Measurements from ENCODE around the gene SETD4. TPM values are rescaled to one million over a fixed set of nuclear protein-coding genes. Genes with fewer than 3 reads are reported as not detected.

Gene SETD4
- total and polyA plus RNA-seq, 4 experiments from 2014 or later = 7.1 to 31.0 (median 20.3) TPM

GRCh38 chr21:35988416-35989137 lies 71.7 kb downstream of the SETD4 start:
- no peaks in the 10 kb centered on the region for H3K36me3 ChIP-seq (ENCODE audit: insufficient read depth, low read length)
- no peaks in the 10 kb centered on the region for H3K4me1 ChIP-seq (ENCODE audit: insufficient read depth, low read length)
- ChIA-PET CTCF (ENCODE audit: partially characterized antibody) (no interaction called here), POLR2A (ENCODE audit: partially characterized antibody) (no interaction called here)
- DNase-seq = no peak
- H3K9me3 ChIP-seq (ENCODE audit: control insufficient read depth in 1 of 2, low read length in 2 of 2) = no peaks in the 10 kb centered on the region
- H3K27ac ChIP-seq (ENCODE audit: low read depth, low read length) = no peak overlapping the region
- peaks cover 0 to 2% (median 0%) of the 10 kb centered on the region in 8 donors for H3K9me3 Mint-ChIP-seq
- no peaks in the 10 kb centered on the region for H3K4me1 Mint-ChIP-seq
- peaks cover 14 to 18% of the 10 kb centered on the region in 2 donors for H3K27me3 Mint-ChIP-seq
- H3K27me3 ChIP-seq (ENCODE audit: insufficient read depth, low read length) = no peaks in the 10 kb centered on the region
- no peak overlapping the region for H3K27ac Mint-ChIP-seq
- no peaks in the 10 kb centered on the region for H3K36me3 Mint-ChIP-seq
- no peak overlapping the region for H3K4me3 Mint-ChIP-seq
- H3K4me3 ChIP-seq (ENCODE audit: low read length in 2 of 2) = no peak overlapping the region
- intact Hi-C loops (cut with micrococcal nuclease) = no loop called here

- H3K9me3 Mint-ChIP-seq = peaks cover 0 to 2% (median 0%) of the 10 kb centered on the region in 8 donors
- H3K27me3 ChIP-seq (ENCODE audit: insufficient read depth, low read length) = no peaks in the 10 kb centered on the region
- no peak overlapping the region for H3K4me3 Mint-ChIP-seq
- H3K4me1 ChIP-seq (ENCODE audit: insufficient read depth, low read length) = no peaks in the 10 kb centered on the region
- intact Hi-C loops (cut with micrococcal nuclease) = no loop called here
- no peak overlapping the region for H3K27ac Mint-ChIP-seq
- CTCF ChIA-PET (ENCODE audit: partially characterized antibody) = no interaction called here
- no peaks in the 10 kb centered on the region for H3K9me3 ChIP-seq (ENCODE audit: control insufficient read depth in 1 of 2, low read length in 2 of 2)
- no peak overlapping the region for H3K4me3 ChIP-seq (ENCODE audit: low read length in 2 of 2)
- no peak overlapping the region for H3K27ac ChIP-seq (ENCODE audit: low read depth, low read length)
- POLR2A ChIA-PET (ENCODE audit: partially characterized antibody) = no interaction called here
- H3K4me1 Mint-ChIP-seq = no peaks in the 10 kb centered on the region
- no peaks in the 10 kb centered on the region for H3K36me3 ChIP-seq (ENCODE audit: insufficient read depth, low read length)
- DNase-seq = no peak
- no peaks in the 10 kb centered on the region for H3K36me3 Mint-ChIP-seq
- H3K27me3 Mint-ChIP-seq = peaks cover 16 to 19% of the 10 kb centered on the region in 2 donors
Observed at GRCh38 chr21:35987475-35987874, 72.9 kb downstream of the SETD4 start.

GRCh38 chr21:35984654-35985361 lies 75.5 kb downstream of the SETD4 start:
- Histone ChIP-seq H3K4me1 (ENCODE audit: insufficient read depth, low read length) (no peaks in the 10 kb centered on the region), H3K36me3 (ENCODE audit: insufficient read depth, low read length) (no peaks in the 10 kb centered on the region), H3K27me3 (ENCODE audit: insufficient read depth, low read length) (no peaks in the 10 kb centered on the region), H3K4me3 (ENCODE audit: low read length in 2 of 2) (no peak overlapping the region), H3K9me3 (ENCODE audit: control insufficient read depth in 1 of 2, low read length in 2 of 2) (no peaks in the 10 kb centered on the region), H3K27ac (ENCODE audit: low read depth, low read length) (no peak overlapping the region)
- DNase-seq = no peak
- Mint-ChIP-seq H3K9me3 (no peaks in the 10 kb centered on the region), H3K4me1 (no peaks in the 10 kb centered on the region), H3K27ac (no peak overlapping the region), H3K27me3 (peaks cover 22 to 28% of the 10 kb centered on the region in 2 donors), H3K4me3 (no peak overlapping the region), H3K36me3 (no peaks in the 10 kb centered on the region)
- CTCF ChIA-PET (ENCODE audit: partially characterized antibody) = no interaction called here
- intact Hi-C loops (cut with micrococcal nuclease) = no loop called here
- POLR2A ChIA-PET (ENCODE audit: partially characterized antibody) = no interaction called here

Other genes starting within 250 kb of the SETD4 start
- gene CBR1, start 9.5 kb upstream of the SETD4 start, total RNA-seq = 10 to 100 TPM; 23.0 to 25.2 TPM
- gene CBR1, start 9.5 kb upstream of the SETD4 start, polyA plus RNA-seq = 10 to 100 TPM; 49.3 to 82.2 TPM
- gene CBR3, start 74.6 kb upstream of the SETD4 start, total RNA-seq = 1 to 10 TPM; 9.2 to 9.3 TPM
- 10 to 100 TPM; 15.6 to 24.9 TPM for gene CBR3, start 74.6 kb upstream of the SETD4 start, polyA plus RNA-seq
- gene DOP1B, start 96.3 kb upstream of the SETD4 start, total RNA-seq = 10 to 100 TPM; 24.0 to 27.3 TPM
- 10 to 100 TPM in 1 of 2 donors, 1 to 10 TPM in 1; 3.2 to 13.7 TPM for gene DOP1B, start 96.3 kb upstream of the SETD4 start, polyA plus RNA-seq